ENCODE results near the gene STARD5.

STARD5 gene

GRCh38 chr15:81303244-81304225 lies 20.4 kb downstream of the STARD5 start:
- no peak for TF ChIP-seq CTCF (IDR thresholded peaks at IDR 0.05; ENCODE audit: insufficient read depth, low read depth, low read length, missing control alignments)
- H3K4me3 ChIP-seq (ENCODE audit: low read length), result no peak overlapping the region
- DNase-seq (ENCODE audit: low read depth), result peak; percentile 48

GRCh38 chr15:81302701-81303109 lies 21.2 kb downstream of the STARD5 start:
- TF ChIP-seq CTCF (IDR thresholded peaks at IDR 0.05; ENCODE audit: insufficient read depth, low read depth, low read length, missing control alignments), result no peak
- no peak for DNase-seq (ENCODE audit: low read depth)
- H3K4me3 ChIP-seq (ENCODE audit: low read length), result no peak overlapping the region

GRCh38 chr15:81301815-81302399 lies 22.0 kb downstream of the STARD5 start:
- no peak overlapping the region for H3K4me3 ChIP-seq (ENCODE audit: low read length)
- no peak for TF ChIP-seq CTCF (IDR thresholded peaks at IDR 0.05; ENCODE audit: insufficient read depth, low read depth, low read length, missing control alignments)
- DNase-seq (ENCODE audit: low read depth), result no peak

- no peak overlapping the region for H3K4me3 ChIP-seq (ENCODE audit: low read length)
- no peak for DNase-seq (ENCODE audit: low read depth)
- TF ChIP-seq CTCF (IDR thresholded peaks at IDR 0.05; ENCODE audit: insufficient read depth, low read depth, low read length, missing control alignments), result no peak
These were observed 22.6 kb downstream of the STARD5 start for GRCh38 chr15:81301385-81301784.

- DNase-seq (ENCODE audit: low read depth), result no peak
- no peak for TF ChIP-seq CTCF (IDR thresholded peaks at IDR 0.05; ENCODE audit: insufficient read depth, low read depth, low read length, missing control alignments)
- H3K4me3 ChIP-seq (ENCODE audit: low read length), result no peak overlapping the region
These were observed 24.2 kb downstream of the STARD5 start for GRCh38 chr15:81299630-81300273.

- DNase-seq (ENCODE audit: low read depth), result no peak
- no peak for TF ChIP-seq CTCF (IDR thresholded peaks at IDR 0.05; ENCODE audit: insufficient read depth, low read depth, low read length, missing control alignments)
- no peak overlapping the region for H3K4me3 ChIP-seq (ENCODE audit: low read length)
These were observed 24.8 kb downstream of the STARD5 start for GRCh38 chr15:81299156-81299555.
